HEK293T (cell line): Measurements from ENCODE around the gene ATG13.

Experiments used
- CTCF ChIA-PET: fragments of 350-600 bp; formaldehyde crosslinking; extraction: SDS; loops from one replicate; lab custom pipeline; 2021; ENCODE audit warnings: antibody characterized with exemption, inconsistent platforms; lab: Yijun Ruan, JAX
- POLR2A ChIA-PET: fragments of 350-600 bp; formaldehyde crosslinking; extraction: SDS; loops from one replicate; lab custom pipeline; 2020; ENCODE audit warnings: antibody characterized with exemption, inconsistent platforms; lab: Yijun Ruan, JAX
- DNase-seq: peaks from one replicate; pipeline ENCODE4 v3.0.0; 2012; ENCODE audit warnings: mixed read lengths; ENCODE audit errors: extremely low spot score
- ARNT ChIP-seq: fragments of 450-650 bp; IDR thresholded peaks from 2 replicates; pipeline ENCODE4 v1.6.1; 2017; ENCODE audit warnings: mild to moderate bottlenecking
- BHLHE40 ChIP-seq: fragments of 450-650 bp; IDR thresholded peaks from 2 replicates; pipeline ENCODE4 v1.6.1; 2016; ENCODE audit warnings: mild to moderate bottlenecking, moderate library complexity, borderline replicate concordance
- CTBP1 ChIP-seq: fragments of 450-650 bp; IDR thresholded peaks from 2 replicates; pipeline ENCODE4 v1.6.1; 2016; ENCODE audit warnings: borderline replicate concordance
- ELF4 ChIP-seq: fragments of 450-650 bp; IDR thresholded peaks from 2 replicates; pipeline ENCODE4 v1.6.1; 2017; ENCODE audit warnings: antibody characterized with exemption
- FOXA1 ChIP-seq: fragments of 450-650 bp; IDR thresholded peaks from 2 replicates; pipeline ENCODE4 v1.6.1; 2016; ENCODE audit warnings: mild to moderate bottlenecking
- FOXK2 ChIP-seq: fragments of 450-650 bp; IDR thresholded peaks from 2 replicates; pipeline ENCODE4 v1.6.1; 2016; ENCODE audit warnings: mild to moderate bottlenecking
- FOXM1 ChIP-seq: fragments of 450-650 bp; IDR thresholded peaks from 2 replicates; pipeline ENCODE4 v1.6.1; 2017; ENCODE audit warnings: mild to moderate bottlenecking, borderline replicate concordance
- HDGF ChIP-seq: fragments of 450-650 bp; IDR thresholded peaks from 2 replicates; pipeline ENCODE4 v1.6.1; 2017; ENCODE audit warnings: antibody characterized with exemption, borderline replicate concordance
- L3MBTL2 ChIP-seq: fragments of 450-650 bp; conservative IDR thresholded peaks from 2 replicates; pipeline ENCODE4 v1.6.1; 2016; ENCODE audit warnings: mild to moderate bottlenecking
- LEF1 ChIP-seq: fragments of 450-650 bp; IDR thresholded peaks from 2 replicates; pipeline ENCODE4 v1.6.1; 2017; ENCODE audit warnings: mild to moderate bottlenecking, borderline replicate concordance
- NFRKB ChIP-seq: fragments of 450-650 bp; IDR thresholded peaks from 2 replicates; pipeline ENCODE4 v1.6.1; 2016; ENCODE audit warnings: mild to moderate bottlenecking, moderate library complexity
- SP1 ChIP-seq: fragments of 450-650 bp; IDR thresholded peaks from 2 replicates; pipeline ENCODE4 v1.6.1; 2017
- SUZ12 ChIP-seq: fragments of 450-650 bp; IDR thresholded peaks from 2 replicates; pipeline ENCODE4 v1.6.1; 2016; ENCODE audit warnings: mild to moderate bottlenecking
- TARDBP ChIP-seq: fragments of 450-650 bp; IDR thresholded peaks from 2 replicates; pipeline ENCODE4 v1.6.1; 2016
- ZNF384 ChIP-seq: fragments of 450-650 bp; IDR thresholded peaks from 2 replicates; pipeline ENCODE4 v1.6.1; 2016
- TF ChIP-seq, protein P1 (sequence below): fragments of 450-650 bp; IDR thresholded peaks from 2 replicates; pipeline ENCODE4 v1.6.1; 2016

Gene ATG13

DNA sequence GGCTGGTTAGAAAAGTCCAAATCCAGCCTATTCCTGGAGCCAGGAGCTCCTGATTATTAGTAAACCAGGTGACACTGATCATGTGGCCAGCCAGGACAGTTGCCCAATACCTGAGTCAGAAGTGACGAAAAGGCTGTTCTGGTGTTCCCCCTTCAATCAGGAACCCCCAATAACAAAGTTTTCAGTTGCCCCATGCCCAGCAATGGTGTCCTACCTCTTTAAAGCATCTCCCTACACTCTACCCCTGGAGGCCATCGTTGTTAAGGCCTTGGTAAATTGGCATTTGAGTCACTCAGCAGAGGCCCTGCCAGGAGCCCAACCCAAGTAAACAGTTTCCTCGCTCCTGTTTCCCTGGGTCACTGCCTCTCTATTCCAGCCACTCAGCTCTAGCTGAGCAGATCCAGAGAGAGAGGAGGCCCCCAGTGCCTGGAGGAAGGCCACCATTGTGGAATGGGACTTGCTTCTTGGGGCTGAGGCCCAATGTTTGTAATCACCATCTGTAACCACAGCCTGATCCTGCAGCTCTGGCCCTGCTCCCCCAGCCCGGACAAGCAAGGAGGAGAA, 58.0 kb downstream of the ATG13 start:
- DNase-seq = no peak
- POLR2A ChIA-PET = interaction anchor here (0.7 kb wide), 1 partner anchor 9 kb away, joined by 3 read pairs; no protein-coding TSS in a partner anchor
- TF ChIP-seq TARDBP (no peak), ELF4 (no peak)
- CTCF ChIA-PET = interaction anchor here (0.6 kb wide), 1 partner anchor 35 kb away, joined by 4 read pairs; no protein-coding TSS in a partner anchor

DNA sequence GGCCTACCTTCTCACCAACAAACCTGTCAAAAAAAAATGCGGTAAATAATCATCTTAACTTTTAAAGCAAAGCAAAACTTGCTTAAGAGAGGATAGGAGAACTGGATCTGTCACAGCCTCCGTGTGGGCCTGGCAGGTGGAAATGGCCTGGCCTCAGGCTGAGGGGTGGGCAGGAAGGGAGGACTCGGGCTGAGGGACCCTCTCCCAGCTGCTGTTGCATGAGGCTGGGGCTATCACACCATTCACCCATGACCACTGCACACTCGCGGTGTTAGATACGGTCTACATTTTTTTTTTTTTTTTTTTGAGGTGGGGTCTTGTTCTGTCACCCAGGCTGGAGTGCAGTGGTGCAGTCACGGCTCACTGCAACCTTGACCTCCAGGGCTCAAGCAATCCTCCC, 58.6 kb downstream of the ATG13 start:
- CTCF ChIA-PET = no interaction called here
- no peak for DNase-seq
- TF ChIP-seq SUZ12 (no peak), ELF4 (no peak), LEF1 (no peak), ZNF384 (no peak), TARDBP (no peak), HDGF (no peak), NFRKB (no peak), BHLHE40 (no peak)
- POLR2A ChIA-PET = no interaction called here

DNA sequence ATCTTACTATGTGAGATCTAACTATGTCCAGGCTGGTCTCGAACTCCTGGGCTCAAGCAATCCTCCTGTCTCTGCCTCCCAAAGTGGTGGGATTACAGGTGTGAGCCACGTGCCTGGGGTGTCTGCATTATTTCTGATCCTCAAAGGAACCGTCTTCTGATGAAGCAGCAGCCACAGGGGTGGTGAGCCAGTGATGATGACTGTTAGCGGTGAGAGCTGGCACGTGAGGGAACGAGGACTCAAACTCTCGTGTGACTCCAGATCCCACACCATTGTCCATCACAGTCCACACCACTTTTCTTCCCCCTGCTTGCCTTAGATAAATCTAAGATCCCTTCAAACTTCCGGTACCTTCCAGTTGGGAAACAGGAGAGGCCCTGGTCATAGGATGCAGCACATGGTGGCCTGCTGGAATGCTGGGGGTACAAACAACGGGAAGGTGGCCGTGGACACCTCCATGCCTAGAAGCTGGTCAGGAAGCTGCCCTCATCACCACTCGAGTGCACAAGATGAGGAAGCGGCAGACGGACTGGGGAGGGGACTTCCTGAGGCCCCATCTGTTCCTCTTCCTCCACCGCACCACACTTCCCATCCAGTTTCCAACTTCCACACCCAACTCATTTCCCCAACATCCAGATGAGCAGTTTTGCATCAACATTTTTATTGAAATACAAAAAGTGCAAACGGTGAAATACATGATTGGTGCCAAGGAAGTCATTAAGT, 59.2 kb downstream of the ATG13 start:
- no peak for DNase-seq
- no peak for TF ChIP-seq ZNF384
- TF ChIP-seq HDGF = no peak
- TF ChIP-seq FOXK2 = no peak
- no peak for TF ChIP-seq ELF4
- TF ChIP-seq SUZ12 = no peak
- TF ChIP-seq TARDBP = no peak
- no peak for TF ChIP-seq FOXM1
- no peak for TF ChIP-seq CTBP1
- no peak for TF ChIP-seq FOXA1
- no peak for TF ChIP-seq LEF1
- TF ChIP-seq L3MBTL2 = no peak
- TF ChIP-seq SP1 = no peak
- TF ChIP-seq, protein P1, sequence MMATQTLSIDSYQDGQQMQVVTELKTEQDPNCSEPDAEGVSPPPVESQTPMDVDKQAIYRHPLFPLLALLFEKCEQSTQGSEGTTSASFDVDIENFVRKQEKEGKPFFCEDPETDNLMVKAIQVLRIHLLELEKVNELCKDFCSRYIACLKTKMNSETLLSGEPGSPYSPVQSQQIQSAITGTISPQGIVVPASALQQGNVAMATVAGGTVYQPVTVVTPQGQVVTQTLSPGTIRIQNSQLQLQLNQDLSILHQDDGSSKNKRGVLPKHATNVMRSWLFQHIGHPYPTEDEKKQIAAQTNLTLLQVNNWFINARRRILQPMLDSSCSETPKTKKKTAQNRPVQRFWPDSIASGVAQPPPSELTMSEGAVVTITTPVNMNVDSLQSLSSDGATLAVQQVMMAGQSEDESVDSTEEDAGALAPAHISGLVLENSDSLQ = no peak
- TF ChIP-seq BHLHE40 = no peak
- TF ChIP-seq ARNT = no peak
- POLR2A ChIA-PET = no interaction called here
- CTCF ChIA-PET = no interaction called here

DNA sequence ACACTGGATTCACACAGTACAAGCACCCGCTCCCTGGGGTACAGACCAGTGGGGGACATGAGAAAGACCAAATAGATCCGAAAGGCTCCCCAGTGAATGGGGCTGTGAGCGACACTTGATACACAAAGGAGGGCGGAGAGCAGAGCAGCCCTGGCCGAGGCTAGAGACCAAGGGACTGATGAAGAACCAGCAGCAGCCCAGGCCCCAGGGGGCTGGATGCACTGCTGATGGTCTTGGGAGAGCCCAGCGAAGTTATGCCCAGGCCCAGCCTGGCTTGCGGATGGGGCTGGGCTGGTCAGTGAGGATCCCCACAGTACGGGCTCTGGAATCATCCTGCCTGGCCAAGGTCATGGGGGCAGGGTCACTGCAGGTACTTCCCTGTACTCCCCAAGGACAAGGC, 59.8 kb downstream of the ATG13 start:
- no peak for DNase-seq
- TF ChIP-seq CTBP1 = no peak
- TF ChIP-seq, protein P1 = no peak
- TF ChIP-seq SUZ12 = no peak
- TF ChIP-seq L3MBTL2 = no peak
- TF ChIP-seq ZNF384 = no peak
- no peak for TF ChIP-seq TARDBP
- TF ChIP-seq ARNT = no peak
- no peak for TF ChIP-seq FOXA1
- TF ChIP-seq ELF4 = no peak
- no peak for TF ChIP-seq NFRKB
- TF ChIP-seq SP1 = no peak
- TF ChIP-seq LEF1 = no peak
- TF ChIP-seq HDGF = no peak
- no peak for TF ChIP-seq FOXM1
- ChIA-PET POLR2A (no interaction called here), CTCF (no interaction called here)

DNA sequence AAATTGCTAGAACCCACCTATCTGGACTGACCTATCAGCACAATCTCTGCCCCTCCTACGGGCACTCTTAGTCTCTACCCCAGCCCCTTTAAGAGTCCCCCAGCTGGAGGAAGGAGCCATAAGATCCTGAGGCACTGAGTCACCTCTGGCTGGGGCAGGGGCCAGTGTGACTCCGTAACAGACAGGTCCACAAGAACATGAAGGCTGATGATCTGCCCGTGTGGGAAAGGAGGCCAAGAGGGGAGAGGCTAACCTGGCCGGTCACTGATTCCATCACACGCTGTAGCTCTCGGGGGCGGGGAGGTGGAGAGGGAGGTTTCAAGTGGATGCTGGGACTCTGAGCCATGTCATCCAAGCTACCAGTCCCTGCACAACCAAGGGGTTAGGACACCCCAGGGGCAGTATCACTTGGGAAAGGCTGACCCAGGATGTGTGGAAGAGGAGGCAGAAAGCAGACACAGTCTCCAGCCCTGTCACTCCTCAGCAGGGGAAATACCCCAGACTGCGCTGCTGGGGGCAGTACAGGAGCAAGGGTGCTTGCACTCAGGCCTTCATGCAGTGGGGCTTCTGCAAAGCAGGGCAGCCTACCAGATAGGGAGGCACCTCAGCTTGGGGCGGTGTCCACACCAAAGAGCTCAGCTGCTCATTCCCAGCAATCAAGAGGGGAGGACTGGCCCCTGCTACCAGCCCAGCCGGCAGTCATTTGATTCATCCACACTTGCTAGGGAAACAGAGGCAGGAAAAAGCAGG, 60.8 kb downstream of the ATG13 start:
- CTCF ChIA-PET = no interaction called here
- DNase-seq = no peak
- TF ChIP-seq, protein P1 = no peak
- TF ChIP-seq FOXA1 (no peak), ELF4 (no peak), NFRKB (no peak), TARDBP (no peak), ARNT (no peak), CTBP1 (no peak), HDGF (no peak), BHLHE40 (no peak), LEF1 (no peak), SUZ12 (no peak), FOXM1 (no peak), L3MBTL2 (no peak), ZNF384 (no peak), SP1 (no peak), FOXK2 (no peak)
- POLR2A ChIA-PET = no interaction called here

DNA sequence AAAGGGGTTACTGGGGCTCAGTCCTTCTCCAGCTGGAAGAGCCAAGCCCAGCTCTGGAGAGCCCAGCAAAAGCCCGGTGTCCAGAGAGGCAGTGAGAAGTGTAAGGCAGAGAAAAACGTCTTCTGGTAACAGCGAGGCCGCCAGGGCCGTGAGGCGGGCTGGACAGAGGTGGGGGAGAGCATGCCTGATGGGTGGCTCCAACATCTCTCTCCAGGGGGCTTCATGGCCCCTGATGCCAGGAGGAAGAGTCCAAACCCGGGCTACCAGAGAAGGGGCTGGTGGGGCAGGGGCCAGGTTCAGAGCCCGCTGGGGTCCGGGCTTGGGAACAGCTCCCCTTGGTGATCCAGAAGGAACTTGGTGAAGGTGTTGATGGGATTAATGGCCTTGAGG, 61.4 kb downstream of the ATG13 start:
- no peak for DNase-seq
- TF ChIP-seq BHLHE40 = no peak
- TF ChIP-seq, protein P1 = no peak
- TF ChIP-seq NFRKB = no peak
- no peak for TF ChIP-seq ARNT
- no peak for TF ChIP-seq ELF4
- TF ChIP-seq SP1 = no peak
- no peak for TF ChIP-seq FOXK2
- TF ChIP-seq HDGF = no peak
- TF ChIP-seq FOXM1 = no peak
- no peak for TF ChIP-seq L3MBTL2
- TF ChIP-seq TARDBP = no peak
- TF ChIP-seq CTBP1 = no peak
- ChIA-PET POLR2A (no interaction called here), CTCF (no interaction called here)
